Smooth muscle cell of the coronary artery (primary cell): ENCODE data around the gene CACNA2D1. TPM values are rescaled to one million over a fixed set of nuclear protein-coding genes. Genes with fewer than 3 reads are reported as not detected.

Source experiments
- total RNA-seq: library from RNA; depleted of rRNA; stranded (reverse); fragments of >200 nt; gene quantifications from 2 replicates; pipeline ENCODE4 v1.2.3, GENCODE V29; 2014; ENCODE audit warnings: low replicate concordance

CACNA2D1 gene
- 62.2 and 71.3 TPM in 2 replicates for total RNA-seq

DNA sequence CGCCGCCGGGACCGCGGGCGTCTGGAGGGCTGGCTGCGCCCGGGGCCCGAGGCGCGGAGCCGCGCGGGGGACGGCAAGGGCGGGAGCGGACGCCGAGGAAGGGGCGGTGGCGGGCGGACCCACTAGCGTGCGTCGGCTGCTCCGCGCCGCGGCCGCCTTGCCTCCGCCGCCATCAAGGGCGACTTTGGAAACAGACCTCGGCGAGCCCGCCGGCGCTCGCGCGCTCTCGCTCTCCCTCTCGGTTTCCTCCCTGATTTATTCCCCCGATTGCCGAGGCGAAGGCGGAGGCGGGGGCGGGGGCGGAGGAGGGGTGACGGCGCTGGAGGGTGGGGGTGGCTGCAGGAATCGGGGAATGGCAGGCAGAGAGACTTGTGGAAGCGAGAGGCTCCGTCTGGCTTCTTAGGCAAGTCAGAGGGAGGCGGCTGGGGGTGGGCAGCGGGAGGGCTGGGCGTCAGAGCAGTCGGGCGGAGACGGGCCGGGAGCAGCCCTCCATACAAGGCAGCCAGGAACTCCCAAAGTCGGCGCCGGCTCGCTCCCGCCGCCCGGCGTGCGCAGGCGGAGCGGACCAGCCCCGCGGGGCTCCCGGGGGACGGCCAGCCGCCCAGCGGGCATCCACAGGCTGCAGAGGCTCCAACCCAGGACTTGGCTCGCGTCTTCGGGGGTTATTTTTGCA, at the start of gene CACNA2D1:
CACNA2D1 (minus strand) TSS at position 231 of the 673 bp plus-strand sequence.

